Vagina (tissue), 2 donors: ENCODE results near the gene ZNF174.

Source experiments
- POLR2A ChIP-seq, 2 donors: fragments of 450-650 bp; IDR thresholded peaks; one replicate each; pipeline ENCODE4 v1.6.1; 2017; ENCODE audit warnings: antibody characterized with exemption in 2 of 2, mild to moderate bottlenecking in 2 of 2, moderate library complexity in 2 of 2
- TF ChIP-seq, protein P1 (sequence below), 3 experiments: fragments of 450-650 bp in 2 of 3; fragments of 200-600 bp in 1 of 3; sonication (generic) in 1 of 3; IDR thresholded peaks; one replicate each; pipeline ENCODE4 v1.5.1; 2017 to 2019; ENCODE audit warnings: antibody characterized with exemption in 3 of 3, mild to moderate bottlenecking in 2 of 3, moderate library complexity in 2 of 3

DNA sequence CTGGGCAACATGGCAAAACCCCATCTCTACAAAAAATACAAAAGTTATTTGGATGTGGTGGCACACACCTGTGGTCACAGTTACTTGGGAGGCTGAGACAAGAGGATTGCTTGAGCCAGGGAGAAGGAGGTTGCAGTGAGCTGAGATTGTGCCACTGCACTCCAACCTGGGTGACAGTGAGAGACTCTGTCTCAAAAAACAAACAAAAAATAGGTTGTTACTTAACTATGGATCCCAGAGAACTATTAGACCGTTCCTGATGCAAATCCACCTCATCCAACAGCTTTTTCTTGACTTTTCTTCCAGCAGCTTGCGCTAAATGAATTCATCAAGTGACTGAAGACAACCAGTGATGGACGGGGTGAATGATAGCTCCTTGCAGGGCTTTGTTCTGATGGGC, 45.4 kb upstream of the ZNF174 start, which contains the start of gene OR2C1:
- TF ChIP-seq, protein P1, sequence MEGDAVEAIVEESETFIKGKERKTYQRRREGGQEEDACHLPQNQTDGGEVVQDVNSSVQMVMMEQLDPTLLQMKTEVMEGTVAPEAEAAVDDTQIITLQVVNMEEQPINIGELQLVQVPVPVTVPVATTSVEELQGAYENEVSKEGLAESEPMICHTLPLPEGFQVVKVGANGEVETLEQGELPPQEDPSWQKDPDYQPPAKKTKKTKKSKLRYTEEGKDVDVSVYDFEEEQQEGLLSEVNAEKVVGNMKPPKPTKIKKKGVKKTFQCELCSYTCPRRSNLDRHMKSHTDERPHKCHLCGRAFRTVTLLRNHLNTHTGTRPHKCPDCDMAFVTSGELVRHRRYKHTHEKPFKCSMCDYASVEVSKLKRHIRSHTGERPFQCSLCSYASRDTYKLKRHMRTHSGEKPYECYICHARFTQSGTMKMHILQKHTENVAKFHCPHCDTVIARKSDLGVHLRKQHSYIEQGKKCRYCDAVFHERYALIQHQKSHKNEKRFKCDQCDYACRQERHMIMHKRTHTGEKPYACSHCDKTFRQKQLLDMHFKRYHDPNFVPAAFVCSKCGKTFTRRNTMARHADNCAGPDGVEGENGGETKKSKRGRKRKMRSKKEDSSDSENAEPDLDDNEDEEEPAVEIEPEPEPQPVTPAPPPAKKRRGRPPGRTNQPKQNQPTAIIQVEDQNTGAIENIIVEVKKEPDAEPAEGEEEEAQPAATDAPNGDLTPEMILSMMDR (IDR thresholded peaks at IDR 0.05): no peak
- no peak for TF ChIP-seq POLR2A (IDR thresholded peaks at IDR 0.05)
